Neuronal stem cell (in vitro differentiated cells): ENCODE results near the gene NXPH1.

ENCODE experiments used
- DNase-seq: peaks from one replicate; pipeline ENCODE4 v3.0.0-alpha.2; 2013; ENCODE audit warnings: low spot score
- H2AFZ ChIP-seq: one replicate; pipeline ENCODE4 v1.6.1; 2013; ENCODE audit warnings: mild to moderate bottlenecking, low read length, inconsistent platforms
- H2AK5ac ChIP-seq: 2 replicates; pipeline ENCODE4 v1.6.1; 2013; ENCODE audit warnings: low read depth, mild to moderate bottlenecking, inconsistent platforms, low read length, moderate library complexity, mixed read lengths
- H2BK120ac ChIP-seq: 2 replicates; pipeline ENCODE4 v1.6.1; 2013; ENCODE audit warnings: low read depth, mild to moderate bottlenecking, inconsistent platforms, low read length, moderate library complexity, mixed read lengths
- H2BK12ac ChIP-seq: one replicate; pipeline ENCODE4 v1.6.1; 2013; ENCODE audit warnings: low read length, inconsistent platforms
- H2BK15ac ChIP-seq: 2 replicates; pipeline ENCODE4 v1.6.1; 2013; ENCODE audit warnings: mild to moderate bottlenecking, low read length, inconsistent platforms, mixed read lengths
- H2BK5ac ChIP-seq: one replicate; pipeline ENCODE4 v1.6.1; 2013; ENCODE audit warnings: inconsistent platforms, mild to moderate bottlenecking, low read length, moderate library complexity
- H3K14ac ChIP-seq: one replicate; pipeline ENCODE4 v1.6.1; 2013; ENCODE audit warnings: low read length, inconsistent platforms
- H3K18ac ChIP-seq: 2 replicates; pipeline ENCODE4 v1.6.1; 2013; ENCODE audit warnings: low read length, inconsistent platforms
- H3K23ac ChIP-seq: 2 replicates; pipeline ENCODE4 v1.6.1; 2013; ENCODE audit warnings: low read depth, mild to moderate bottlenecking, mixed read lengths, low read length, inconsistent platforms; ENCODE audit not compliant: poor library complexity
- H3K27ac ChIP-seq: replicated peaks from 3 replicates; pipeline ENCODE4 v1.5.1; 2013; ENCODE audit warnings: low read length, inconsistent platforms
- H3K27me3 ChIP-seq, 3 experiments: 2 replicates each; pipeline ENCODE4 v1.6.1; 2013; ENCODE audit warnings: low read length in 3 of 3, mild to moderate bottlenecking in 2 of 3, inconsistent platforms in 1 of 3, low read depth in 1 of 3, mixed read lengths in 1 of 3, moderate library complexity in 1 of 3; ENCODE audit not compliant: control insufficient read depth in 3 of 3, insufficient read depth in 3 of 3
- H3K36me3 ChIP-seq, 2 donors: replicated peaks in 1 of 2; 2 replicates each; pipeline ENCODE4 v1.6.1; 2013; ENCODE audit warnings: low read length in 2 of 2; ENCODE audit not compliant: control insufficient read depth in 2 of 2, insufficient read depth in 2 of 2
- H3K4ac ChIP-seq: 2 replicates; pipeline ENCODE4 v1.6.1; 2013; ENCODE audit warnings: inconsistent platforms, mild to moderate bottlenecking, low read length, moderate library complexity
- H3K4me1 ChIP-seq, 2 donors: 1 replicate in 1 of 2; 2 replicates in 1 of 2; pipeline ENCODE4 v1.6.1; 2013; ENCODE audit warnings: low read length in 2 of 2, low read depth in 1 of 2; ENCODE audit not compliant: control insufficient read depth in 2 of 2, insufficient read depth in 1 of 2
- H3K4me2 ChIP-seq: one replicate; pipeline ENCODE4 v1.6.1; 2013; ENCODE audit warnings: mild to moderate bottlenecking, low read length, inconsistent platforms; ENCODE audit not compliant: insufficient read depth, poor library complexity, severe bottlenecking
- H3K4me3 ChIP-seq, 2 donors: 2 replicates each; pipeline ENCODE4 v1.5.1; 2013; ENCODE audit warnings: low read length in 2 of 2, mild to moderate bottlenecking in 2 of 2, inconsistent platforms in 1 of 2, moderate library complexity in 1 of 2
- H3K79me1 ChIP-seq: one replicate; pipeline ENCODE4 v1.6.1; 2013; ENCODE audit warnings: low read depth, mild to moderate bottlenecking, inconsistent platforms, low read length, moderate library complexity
- H3K9ac ChIP-seq: one replicate; pipeline ENCODE4 v1.6.1; 2013; ENCODE audit warnings: mild to moderate bottlenecking, low read depth, low read length, inconsistent platforms; ENCODE audit not compliant: poor library complexity
- H3K9me3 ChIP-seq, 2 donors: replicated peaks in 1 of 2; 2 replicates each; pipeline versions ENCODE3 to v1.6.1; 2013; ENCODE audit warnings: low read length in 2 of 2, mild to moderate bottlenecking in 2 of 2, inconsistent platforms in 1 of 2, low read depth in 1 of 2, mixed read lengths in 1 of 2, moderate library complexity in 1 of 2; ENCODE audit not compliant: control insufficient read depth in 2 of 2, insufficient read depth in 1 of 2
- H4K8ac ChIP-seq: one replicate; pipeline ENCODE4 v1.6.1; 2013; ENCODE audit warnings: low read depth, mild to moderate bottlenecking, inconsistent platforms, low read length, moderate library complexity
- H4K91ac ChIP-seq: one replicate; pipeline ENCODE4 v1.6.1; 2013; ENCODE audit warnings: low read length, low read depth, mild to moderate bottlenecking, inconsistent platforms; ENCODE audit not compliant: poor library complexity
- WGBS, 2 donors: extraction: QIAGEN DNeasy Blood & Tissue Kit; methylation state at CpG; one replicate each; pipeline ENCODE4 v1.1.7; 2013; ENCODE audit warnings: missing lambda C conversion rate in 2 of 2, mixed read lengths in 1 of 2; ENCODE audit not compliant: insufficient read length in 2 of 2, insufficient replicate concordance in 1 of 2; ENCODE audit errors: extremely low coverage in 2 of 2; 5-methylcytosine and 5-hydroxymethylcytosine counted together

NXPH1 gene

GRCh38 chr7:8625612-8626011 lies 192.2 kb downstream of the NXPH1 start:
- Histone ChIP-seq H3K9me3 (no peaks in the 10 kb centered on the region), H2AK5ac (no peak overlapping the region), H2BK12ac (no peak overlapping the region), H3K9ac (no peak overlapping the region), H2BK5ac (no peak overlapping the region), H3K4me2 (no peak overlapping the region), H2BK120ac (no peak overlapping the region), H3K27me3 (no peaks in the 10 kb centered on the region), H2BK15ac (no peak overlapping the region), H3K18ac (no peak overlapping the region), H3K79me1 (no peaks in the 10 kb centered on the region), H3K27ac (no peak overlapping the region), H3K4me1 (peaks cover 0 to 3% of the 10 kb centered on the region in 2 donors), H3K36me3 (no peaks in the 10 kb centered on the region), H4K8ac (no peak overlapping the region), H3K4me3 (no peak overlapping the region), H3K4ac (no peak overlapping the region), H2AFZ (no peak overlapping the region), H3K23ac (no peak overlapping the region), H4K91ac (no peak overlapping the region), H3K14ac (no peak overlapping the region)
- no peak for DNase-seq

DNA sequence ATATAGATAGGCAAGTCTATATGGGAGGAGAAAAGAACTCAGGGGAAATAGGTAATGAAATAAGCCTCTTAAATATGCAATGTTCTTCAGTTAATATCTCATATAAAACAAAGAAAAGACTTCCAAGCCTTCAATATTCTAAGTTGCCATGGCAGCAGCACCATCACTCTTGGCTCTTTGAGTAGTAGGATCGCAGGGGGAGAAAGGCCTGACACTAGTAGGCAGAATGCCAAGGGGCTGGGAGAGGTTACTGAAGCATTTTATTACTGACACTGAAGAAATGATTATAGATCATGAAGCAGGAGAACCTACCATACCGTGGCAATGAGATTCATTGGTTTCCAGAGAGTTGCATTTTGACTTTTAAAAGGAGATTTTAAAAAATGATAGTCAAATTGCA lies 193.9 kb downstream of the NXPH1 start:
- no peak overlapping the region for H4K91ac ChIP-seq
- H3K23ac ChIP-seq: no peak overlapping the region
- H3K9ac ChIP-seq: no peak overlapping the region
- no peak overlapping the region for H3K4ac ChIP-seq
- no peaks in the 10 kb centered on the region for H3K27me3 ChIP-seq
- DNase-seq: no peak
- no peak overlapping the region for H3K18ac ChIP-seq
- no peaks in the 10 kb centered on the region for H3K9me3 ChIP-seq
- no peak overlapping the region for H3K14ac ChIP-seq
- H3K27ac ChIP-seq: no peak overlapping the region
- no CpG with 5 or more reads among the region's 2 CpGs for WGBS, 2 donors
- H2BK5ac ChIP-seq: no peak overlapping the region
- no peak overlapping the region for H3K4me2 ChIP-seq
- no peak overlapping the region for H2AK5ac ChIP-seq
- no peak overlapping the region for H2BK12ac ChIP-seq
- H3K4me3 ChIP-seq: no peak overlapping the region
- H3K36me3 ChIP-seq: no peaks in the 10 kb centered on the region
- no peaks in the 10 kb centered on the region for H3K79me1 ChIP-seq
- H2AFZ ChIP-seq: no peak overlapping the region
- H3K4me1 ChIP-seq: peaks cover 0 to 3% of the 10 kb centered on the region in 2 donors
- H4K8ac ChIP-seq: no peak overlapping the region
- H2BK120ac ChIP-seq: no peak overlapping the region
- no peak overlapping the region for H2BK15ac ChIP-seq

DNA sequence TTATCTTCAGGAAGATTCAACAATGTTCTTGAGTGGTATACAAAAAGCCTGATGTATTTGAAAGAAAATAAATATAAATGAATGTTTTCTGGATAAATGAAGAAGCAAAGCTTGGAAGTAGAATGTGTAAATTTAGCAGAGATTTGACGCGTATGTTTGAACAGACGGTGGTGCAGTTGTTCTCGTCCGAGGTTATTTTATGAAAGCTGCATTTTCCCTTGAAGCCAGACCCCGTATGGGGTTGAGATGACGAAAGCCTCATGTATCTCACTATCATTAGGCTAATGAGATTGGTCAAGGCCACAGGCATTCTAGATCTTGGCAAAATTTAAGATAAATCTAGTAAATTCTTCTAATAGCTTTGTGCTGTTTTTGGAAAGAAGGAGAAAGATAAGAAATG lies 195.2 kb downstream of the NXPH1 start:
- no CpG with 5 or more reads among the region's 7 CpGs for WGBS, 2 donors
- H3K9me3 ChIP-seq: no peaks in the 10 kb centered on the region
- H3K27me3 ChIP-seq: no peaks in the 10 kb centered on the region
- H3K36me3 ChIP-seq: no peaks in the 10 kb centered on the region
- H3K23ac ChIP-seq: no peak overlapping the region
- no peak overlapping the region for H2BK15ac ChIP-seq
- no peak for DNase-seq
- H3K9ac ChIP-seq: no peak overlapping the region
- H3K27ac ChIP-seq: no peak overlapping the region
- peaks cover 0 to 3% of the 10 kb centered on the region in 2 donors for H3K4me1 ChIP-seq
- no peak overlapping the region for H3K14ac ChIP-seq
- H2AK5ac ChIP-seq: no peak overlapping the region
- H2BK12ac ChIP-seq: no peak overlapping the region
- H2BK120ac ChIP-seq: no peak overlapping the region
- no peak overlapping the region for H2BK5ac ChIP-seq
- H3K4me2 ChIP-seq: no peak overlapping the region
- no peak overlapping the region for H2AFZ ChIP-seq
- H3K18ac ChIP-seq: no peak overlapping the region
- H3K79me1 ChIP-seq: no peaks in the 10 kb centered on the region
- no peak overlapping the region for H4K8ac ChIP-seq
- no peak overlapping the region for H4K91ac ChIP-seq
- H3K4me3 ChIP-seq: no peak overlapping the region
- H3K4ac ChIP-seq: no peak overlapping the region

- Histone ChIP-seq H3K79me1 (no peaks in the 10 kb centered on the region), H2BK5ac (no peak overlapping the region), H4K91ac (no peak overlapping the region), H3K23ac (no peak overlapping the region), H3K27ac (no peak overlapping the region), H3K27me3 (no peaks in the 10 kb centered on the region), H2BK15ac (no peak overlapping the region), H3K4me1 (no peaks in the 10 kb centered on the region), H3K18ac (no peak overlapping the region), H2AK5ac (no peak overlapping the region), H3K4me3 (no peak overlapping the region), H2AFZ (no peak overlapping the region), H2BK12ac (no peak overlapping the region), H3K9ac (no peak overlapping the region), H3K4me2 (no peak overlapping the region), H3K9me3 (no peaks in the 10 kb centered on the region), H3K14ac (no peak overlapping the region), H3K36me3 (no peaks in the 10 kb centered on the region), H2BK120ac (no peak overlapping the region), H3K4ac (no peak overlapping the region), H4K8ac (no peak overlapping the region)
- WGBS, 2 donors: no CpG with 5 or more reads among the region's 3 CpGs
- no peak for DNase-seq
Observed at GRCh38 chr7:8629504-8629903, 196.1 kb downstream of the NXPH1 start.
